ENCODE results near the gene SOCS1.

- no peak for TF ChIP-seq CTCF (IDR thresholded peaks at IDR 0.05; ENCODE audit: poor library complexity, severe bottlenecking)
- TF ChIP-seq POLR2AphosphoS5 (IDR thresholded peaks at IDR 0.05) = no peak
- TF ChIP-seq RAD21 (conservative IDR thresholded peaks at IDR 0.05) = no peak
- TF ChIP-seq EZH2 (IDR thresholded peaks at IDR 0.05; ENCODE audit: borderline replicate concordance, insufficient read depth, low read length, poor library complexity, severe bottlenecking) = no peak
- TF ChIP-seq REST (IDR thresholded peaks at IDR 0.05; ENCODE audit: borderline replicate concordance) = no peak
- TF ChIP-seq TAF1 (IDR thresholded peaks at IDR 0.05; ENCODE audit: low read depth) = no peak
- TF ChIP-seq SMC3 (conservative IDR thresholded peaks at IDR 0.05; ENCODE audit: poor library complexity) = no peak
- TF ChIP-seq MXI1 (conservative IDR thresholded peaks at IDR 0.05; ENCODE audit: poor library complexity, severe bottlenecking) = no peak
Measured at GRCh38 chr16:11231367-11231970, 24.5 kb downstream of the SOCS1 start.
